GM21447 (cell line): Measurements from ENCODE around the gene PCDHB14.
"Not testable (repeated sequence)": the region's sequence is repeated elsewhere in the genome, so short reads cannot be mapped to it uniquely, and the experiment has no call there.

Source experiments
- ATAC-seq: cut with Tn5 transposase; IDR thresholded peaks from one replicate; pipeline ENCODE4 v1.9.1; 2021; ENCODE audit not compliant: unreplicated experiment

Gene PCDHB14

DNA sequence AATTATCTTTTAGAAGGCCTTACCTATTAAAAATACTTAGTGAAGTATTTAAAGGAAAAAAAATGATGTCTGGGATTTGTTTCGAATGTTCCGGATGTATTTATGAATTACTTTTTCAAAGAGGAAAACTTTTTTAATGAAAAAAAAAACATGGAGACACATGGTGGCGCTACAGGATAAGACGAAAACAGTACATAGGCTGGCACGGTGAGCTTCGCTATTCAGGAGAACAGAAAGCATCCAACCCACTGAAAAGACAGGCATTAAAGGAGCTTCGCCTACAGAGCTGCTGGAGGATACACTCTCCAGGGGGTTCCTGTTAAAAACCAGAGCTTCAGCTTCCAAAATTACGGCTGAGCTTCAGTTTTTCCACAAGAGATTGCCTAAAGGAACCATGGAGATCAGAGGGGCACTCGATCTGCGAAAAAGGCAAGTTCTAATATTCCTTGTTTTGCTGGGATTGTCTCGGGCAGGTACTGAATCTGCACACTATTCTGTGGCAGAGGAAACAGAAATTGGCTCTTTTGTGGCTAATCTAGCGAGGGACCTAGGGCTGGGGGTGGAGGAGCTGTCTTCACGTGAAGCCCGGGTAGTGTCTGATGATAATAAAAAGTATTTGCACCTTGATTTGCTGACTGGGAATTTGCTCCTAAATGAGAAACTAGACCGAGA lies at the start of gene PCDHB14:
Gene PCDHB14, plus strand, starts transcription at position 232 of the 672 bp plus-strand sequence. Its CDS starts 163 bp downstream, at position 395.
- ATAC-seq: no peak

DNA sequence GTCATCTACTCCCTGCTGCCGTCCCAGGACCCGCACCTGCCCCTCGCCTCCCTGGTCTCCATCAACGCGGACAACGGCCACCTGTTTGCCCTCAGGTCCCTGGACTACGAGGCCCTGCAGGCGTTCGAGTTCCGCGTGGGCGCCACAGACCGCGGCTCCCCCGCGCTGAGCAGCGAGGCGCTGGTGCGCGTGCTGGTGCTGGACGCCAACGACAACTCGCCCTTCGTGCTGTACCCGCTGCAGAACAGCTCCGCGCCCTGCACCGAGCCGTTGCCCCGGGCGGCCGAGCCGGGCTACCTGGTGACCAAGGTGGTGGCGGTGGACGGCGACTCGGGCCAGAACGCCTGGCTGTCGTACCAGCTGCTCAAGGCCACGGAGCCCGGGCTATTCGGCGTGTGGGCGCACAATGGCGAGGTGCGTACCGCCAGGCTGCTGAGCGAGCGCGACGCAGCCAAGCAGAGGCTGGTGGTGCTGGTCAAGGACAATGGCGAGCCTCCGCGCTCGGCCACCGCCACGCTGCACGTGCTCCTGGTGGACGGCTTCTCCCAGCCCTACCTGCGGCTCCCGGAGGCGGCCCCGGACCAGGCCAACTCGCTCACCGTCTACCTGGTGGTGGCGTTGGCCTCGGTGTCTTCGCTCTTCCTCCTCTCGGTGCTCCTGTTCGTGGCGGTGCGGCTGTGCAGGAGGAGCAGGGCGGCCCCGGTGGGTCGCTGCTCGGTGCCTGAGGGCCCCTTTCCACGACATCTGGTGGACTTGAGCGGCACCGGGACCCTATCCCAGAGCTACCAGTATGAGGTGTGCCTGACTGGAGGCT lies 48.6 kb upstream of the PCDHB14 start:
- ATAC-seq: not testable (repeated sequence)

DNA sequence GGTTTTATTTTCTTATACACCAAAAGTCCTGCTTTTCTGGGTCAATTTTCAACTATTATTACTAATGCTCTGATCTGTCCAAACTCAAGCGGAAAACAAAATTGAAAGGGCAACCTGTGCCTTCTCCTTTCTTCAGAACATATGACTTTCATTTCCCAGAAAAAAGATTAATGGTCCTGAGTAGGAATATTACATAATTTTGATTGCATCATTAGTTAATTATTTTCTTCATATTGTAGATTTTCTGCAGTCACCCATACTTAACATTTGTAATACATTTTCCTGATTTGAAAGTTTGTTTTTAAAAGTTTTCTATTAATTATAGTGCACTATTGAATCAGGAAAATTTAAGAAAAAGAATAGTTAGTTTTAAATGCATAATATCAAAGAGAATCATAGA lies 47.2 kb upstream of the PCDHB14 start:
- ATAC-seq: no peak

DNA sequence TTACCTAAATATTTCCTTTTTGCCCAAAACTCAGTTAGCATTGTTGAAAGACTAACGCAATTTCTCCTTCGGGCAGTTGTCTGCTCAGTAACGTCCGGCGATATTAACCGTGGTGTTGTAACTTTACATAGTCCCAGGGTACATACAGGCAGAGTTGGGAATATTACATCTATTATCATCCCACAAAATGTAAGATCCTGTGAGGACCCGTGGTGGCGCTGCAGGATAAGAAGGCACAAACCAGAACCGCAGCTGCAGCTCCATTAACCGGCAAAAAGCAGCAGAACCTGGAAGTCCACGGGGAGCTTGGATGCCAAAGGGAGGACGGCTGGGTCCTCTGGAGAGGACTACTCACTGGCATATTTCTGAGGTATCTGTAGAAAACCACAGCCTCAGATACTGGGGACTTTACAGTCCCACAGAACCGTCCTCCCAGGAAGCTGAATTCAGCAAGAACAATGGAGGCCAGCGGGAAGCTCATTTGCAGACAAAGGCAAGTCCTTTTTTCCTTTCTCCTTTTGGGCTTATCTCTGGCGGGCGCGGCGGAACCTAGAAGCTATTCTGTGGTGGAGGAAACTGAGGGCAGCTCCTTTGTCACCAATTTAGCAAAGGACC lies 45.5 kb upstream of the PCDHB14 start, which contains the start of gene PCDHB8:
Gene PCDHB8, plus strand, starts transcription at position 214 of the 615 bp plus-strand sequence. Its CDS starts 245 bp downstream, at position 459.
- ATAC-seq: not testable (repeated sequence)

DNA sequence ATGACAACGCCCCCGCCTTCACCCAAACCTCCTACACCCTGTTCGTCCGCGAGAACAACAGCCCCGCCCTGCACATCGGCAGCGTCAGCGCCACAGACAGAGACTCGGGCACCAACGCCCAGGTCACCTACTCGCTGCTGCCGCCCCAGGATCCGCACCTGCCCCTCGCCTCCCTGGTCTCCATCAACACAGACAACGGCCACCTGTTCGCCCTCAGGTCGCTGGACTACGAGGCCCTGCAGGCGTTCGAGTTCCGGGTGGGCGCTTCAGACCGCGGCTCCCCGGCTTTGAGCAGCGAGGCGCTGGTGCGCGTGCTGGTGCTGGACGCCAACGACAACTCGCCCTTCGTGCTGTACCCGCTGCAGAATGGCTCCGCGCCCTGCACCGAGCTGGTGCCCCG lies 43.8 kb upstream of the PCDHB14 start:
- ATAC-seq: not testable (repeated sequence)

DNA sequence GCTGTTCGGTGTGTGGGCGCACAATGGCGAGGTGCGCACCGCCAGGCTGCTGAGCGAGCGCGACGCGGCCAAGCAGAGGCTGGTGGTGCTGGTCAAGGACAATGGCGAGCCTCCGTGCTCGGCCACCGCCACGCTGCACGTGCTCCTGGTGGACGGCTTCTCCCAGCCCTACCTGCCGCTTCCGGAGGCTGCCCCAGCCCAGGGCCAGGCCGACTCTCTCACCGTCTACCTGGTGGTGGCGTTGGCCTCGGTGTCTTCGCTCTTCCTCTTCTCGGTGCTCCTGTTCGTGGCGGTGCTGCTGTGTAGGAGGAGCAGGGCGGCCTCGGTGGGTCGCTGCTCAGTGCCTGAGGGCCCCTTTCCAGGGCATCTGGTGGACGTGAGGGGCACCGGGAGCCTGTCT lies 43.3 kb upstream of the PCDHB14 start:
- not testable (repeated sequence) for ATAC-seq

- ATAC-seq: no peak
These were observed 42.8 kb upstream of the PCDHB14 start for GRCh38 chr5:141180313-141180712.

DNA sequence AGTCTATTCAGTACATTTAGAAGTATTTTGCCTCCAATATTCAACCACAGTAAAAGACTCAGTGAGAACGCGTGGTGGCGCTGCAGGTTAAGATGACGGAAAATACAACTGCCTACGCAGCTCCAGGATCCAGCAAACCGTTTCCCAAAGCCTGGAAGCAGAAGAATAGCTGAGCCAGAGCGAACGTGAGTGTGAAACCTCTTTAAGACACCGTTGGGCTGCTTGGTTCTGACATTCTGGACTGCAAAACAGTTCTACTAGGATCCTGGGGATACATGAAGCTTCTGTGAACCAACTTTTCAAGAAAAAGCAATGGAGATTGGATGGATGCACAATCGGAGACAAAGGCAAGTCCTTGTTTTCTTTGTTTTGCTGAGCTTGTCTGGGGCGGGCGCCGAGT lies 40.9 kb upstream of the PCDHB14 start, which contains the start of gene PCDHB16:
Gene PCDHB16, plus strand, starts transcription at position 140 of the 400 bp plus-strand sequence. Its CDS starts 173 bp downstream, at position 313.
- ATAC-seq: no peak

DNA sequence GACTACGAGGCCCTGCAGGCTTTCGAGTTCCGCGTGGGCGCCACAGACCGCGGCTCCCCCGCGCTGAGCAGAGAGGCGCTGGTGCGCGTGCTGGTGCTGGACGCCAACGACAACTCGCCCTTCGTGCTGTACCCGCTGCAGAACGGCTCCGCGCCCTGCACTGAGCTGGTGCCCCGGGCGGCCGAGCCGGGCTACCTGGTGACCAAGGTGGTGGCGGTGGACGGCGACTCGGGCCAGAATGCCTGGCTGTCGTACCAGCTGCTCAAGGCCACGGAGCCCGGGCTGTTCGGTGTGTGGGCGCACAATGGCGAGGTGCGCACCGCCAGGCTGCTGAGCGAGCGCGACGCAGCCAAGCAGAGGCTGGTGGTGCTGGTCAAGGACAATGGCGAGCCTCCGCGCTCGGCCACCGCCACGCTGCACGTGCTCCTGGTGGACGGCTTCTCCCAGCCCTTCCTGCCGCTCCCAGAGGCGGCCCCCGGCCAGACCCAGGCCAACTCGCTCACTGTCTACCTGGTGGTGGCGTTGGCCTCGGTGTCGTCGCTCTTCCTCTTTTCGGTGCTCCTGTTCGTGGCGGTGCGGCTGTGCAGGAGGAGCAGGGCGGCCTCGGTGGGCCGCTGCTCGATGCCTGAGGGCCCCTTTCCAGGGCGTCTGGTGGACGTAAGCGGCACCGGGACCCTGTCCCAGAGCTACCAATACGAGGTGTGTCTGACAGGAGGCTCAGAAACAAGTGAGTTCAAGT lies 38.9 kb upstream of the PCDHB14 start:
- not testable (repeated sequence) for ATAC-seq

DNA sequence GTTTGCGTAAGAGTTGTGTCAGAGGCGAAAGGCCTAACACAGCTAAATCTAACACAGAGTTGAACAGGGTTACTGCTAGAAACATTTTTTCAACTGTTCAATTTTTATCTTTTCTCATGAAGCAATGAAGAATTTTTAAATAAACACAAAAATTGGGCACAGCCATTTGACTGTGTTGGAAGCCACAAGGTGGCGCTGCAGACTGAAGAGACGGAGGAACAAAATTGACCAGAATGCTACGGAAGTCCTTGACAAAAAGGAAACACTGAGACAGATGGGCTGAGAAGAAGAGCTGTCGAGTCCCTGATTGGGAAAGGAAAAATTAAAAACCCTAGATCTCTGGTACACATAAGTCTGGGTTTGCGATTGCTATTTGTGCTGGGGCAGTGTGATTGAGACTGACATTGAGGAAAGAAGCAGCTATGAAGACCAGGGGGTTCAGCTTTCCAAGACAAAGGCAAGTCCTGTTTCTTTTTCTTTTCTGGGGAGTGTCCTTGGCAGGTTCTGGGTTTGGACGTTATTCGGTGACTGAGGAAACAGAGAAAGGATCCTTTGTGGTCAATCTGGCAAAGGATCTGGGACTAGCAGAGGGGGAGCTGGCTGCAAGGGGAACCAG lies 36.1 kb upstream of the PCDHB14 start, which contains the start of gene PCDHB9:
Gene PCDHB9, plus strand, starts transcription at position 265 of the 616 bp plus-strand sequence. Its CDS starts 158 bp downstream, at position 423.
- no peak for ATAC-seq

DNA sequence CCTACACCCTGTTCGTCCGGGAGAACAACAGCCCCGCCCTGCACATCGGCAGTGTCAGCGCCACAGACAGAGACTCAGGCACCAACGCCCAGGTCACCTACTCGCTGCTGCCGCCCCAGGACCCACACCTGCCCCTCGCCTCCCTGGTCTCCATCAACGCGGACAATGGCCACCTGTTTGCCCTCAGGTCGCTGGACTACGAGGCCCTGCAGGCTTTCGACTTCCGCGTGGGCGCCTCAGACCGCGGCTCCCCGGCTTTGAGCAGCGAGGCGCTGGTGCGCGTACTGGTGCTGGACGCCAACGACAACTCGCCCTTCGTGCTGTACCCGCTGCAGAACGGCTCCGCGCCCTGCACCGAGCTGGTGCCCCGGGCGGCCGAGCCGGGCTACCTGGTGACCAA lies 34.5 kb upstream of the PCDHB14 start:
- ATAC-seq: not testable (repeated sequence)

GRCh38 chr5:141189131-141189530 lies 34.0 kb upstream of the PCDHB14 start:
- ATAC-seq: not testable (repeated sequence)

DNA sequence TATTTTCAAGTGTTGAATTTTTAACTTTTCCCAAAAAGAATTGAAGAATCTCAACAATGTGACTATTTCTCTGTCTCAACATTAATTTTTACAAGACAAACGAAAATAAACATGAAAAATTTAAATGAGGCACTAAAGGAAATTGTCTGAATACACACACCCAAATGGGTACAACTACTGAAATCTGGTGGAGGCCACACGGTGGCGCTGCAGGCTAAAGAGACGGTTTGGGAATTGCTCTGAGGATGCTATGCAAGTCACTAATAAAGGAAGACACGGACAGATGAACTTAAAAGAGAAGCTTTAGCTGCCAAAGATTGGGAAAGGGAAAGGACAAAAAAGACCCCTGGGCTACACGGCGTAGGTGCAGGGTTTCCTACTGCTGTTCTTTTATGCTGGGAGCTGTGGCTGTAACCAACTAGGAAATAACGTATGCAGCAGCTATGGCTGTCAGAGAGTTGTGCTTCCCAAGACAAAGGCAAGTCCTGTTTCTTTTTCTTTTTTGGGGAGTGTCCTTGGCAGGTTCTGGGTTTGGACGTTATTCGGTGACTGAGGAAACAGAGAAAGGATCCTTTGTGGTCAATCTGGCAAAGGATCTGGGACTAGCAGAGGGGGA lies 30.9 kb upstream of the PCDHB14 start, which contains the start of gene PCDHB10:
Gene PCDHB10, plus strand, starts transcription at position 244 of the 616 bp plus-strand sequence. Its CDS starts 200 bp downstream, at position 444.
- ATAC-seq: no peak

DNA sequence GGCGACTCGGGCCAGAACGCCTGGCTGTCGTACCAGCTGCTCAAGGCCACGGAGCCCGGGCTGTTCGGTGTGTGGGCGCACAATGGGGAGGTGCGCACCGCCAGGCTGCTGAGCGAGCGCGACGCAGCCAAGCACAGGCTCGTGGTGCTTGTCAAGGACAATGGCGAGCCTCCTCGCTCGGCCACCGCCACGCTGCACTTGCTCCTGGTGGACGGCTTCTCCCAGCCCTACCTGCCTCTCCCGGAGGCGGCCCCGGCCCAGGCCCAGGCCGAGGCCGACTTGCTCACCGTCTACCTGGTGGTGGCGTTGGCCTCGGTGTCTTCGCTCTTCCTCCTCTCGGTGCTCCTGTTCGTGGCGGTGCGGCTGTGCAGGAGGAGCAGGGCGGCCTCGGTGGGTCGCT lies 28.8 kb upstream of the PCDHB14 start:
- ATAC-seq: not testable (repeated sequence)

- ATAC-seq: no peak
These were observed 26.8 kb upstream of the PCDHB14 start for GRCh38 chr5:141196363-141196762.

DNA sequence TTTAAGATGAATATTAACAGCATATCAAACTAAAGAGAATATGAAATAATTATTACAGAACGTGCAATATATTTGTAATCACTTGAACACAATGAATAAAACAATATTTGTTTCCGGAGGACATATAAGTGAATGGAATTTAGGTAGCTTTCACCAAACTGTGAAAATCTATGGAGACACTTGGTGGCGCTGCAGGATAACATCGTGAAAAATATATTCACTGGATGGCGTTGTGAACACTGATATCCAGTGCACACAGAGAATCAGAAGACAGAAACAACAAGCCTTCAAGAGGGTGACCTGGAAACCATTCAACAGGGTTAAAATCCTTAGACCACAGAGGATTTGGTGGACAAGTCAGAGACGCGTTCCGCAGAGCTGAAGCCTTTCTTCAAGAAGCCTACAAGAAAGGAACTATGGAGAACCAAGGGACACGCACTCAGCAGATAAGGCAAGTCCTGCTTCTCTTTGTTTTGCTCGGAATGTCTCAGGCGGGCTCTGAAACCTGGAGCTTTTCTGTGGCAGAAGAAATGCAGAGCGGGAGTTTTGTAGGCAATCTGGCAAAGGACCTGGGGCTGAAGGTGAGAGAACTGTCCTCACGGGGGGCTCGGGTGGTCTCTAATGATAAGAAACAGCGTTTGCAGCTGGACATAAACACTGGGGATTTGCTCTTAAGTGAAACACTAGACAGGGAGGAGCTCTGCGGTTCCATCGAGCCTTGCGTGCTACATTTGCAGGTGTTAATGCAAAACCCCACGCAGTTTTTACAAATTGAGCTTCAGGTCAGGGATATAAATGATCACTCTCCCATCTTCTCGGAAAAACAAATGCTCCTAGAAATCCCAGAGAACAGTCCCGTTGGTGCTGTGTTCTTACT lies 23.5 kb upstream of the PCDHB14 start, which contains the start of gene PCDHB11:
Gene PCDHB11, plus strand, starts transcription at position 269 of the 877 bp plus-strand sequence. Its CDS starts 148 bp downstream, at position 417.
- ATAC-seq: no peak

DNA sequence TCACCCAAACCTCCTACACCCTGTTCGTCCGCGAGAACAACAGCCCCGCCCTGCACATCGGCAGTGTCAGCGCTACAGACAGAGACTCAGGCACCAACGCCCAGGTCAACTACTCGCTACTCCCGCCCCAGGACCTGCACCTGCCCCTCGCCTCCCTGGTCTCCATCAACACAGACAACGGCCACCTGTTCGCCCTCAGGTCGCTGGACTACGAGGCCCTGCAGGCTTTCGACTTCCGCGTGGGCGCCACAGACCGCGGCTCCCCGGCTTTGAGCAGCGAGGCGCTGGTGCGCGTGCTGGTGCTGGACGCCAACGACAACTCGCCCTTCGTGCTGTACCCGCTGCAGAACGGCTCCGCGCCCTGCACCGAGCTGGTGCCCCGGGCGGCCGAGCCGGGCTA lies 22.0 kb upstream of the PCDHB14 start:
- ATAC-seq: not testable (repeated sequence)

GRCh38 chr5:141201646-141202045 lies 21.5 kb upstream of the PCDHB14 start:
- ATAC-seq: not testable (repeated sequence)
